Dermis microvascular lymphatic vessel endothelial cell (primary cell): Measurements from ENCODE around the gene BOK. TPM values are rescaled to one million over a fixed set of nuclear protein-coding genes. Genes with fewer than 3 reads are reported as not detected.

Experiments used
- DNase-seq, 2 donors: peaks; one replicate each; pipeline versions ENCODE4 v3.0.0 to v3.0.0-alpha.2; 2010; ENCODE audit warnings: low read depth in 2 of 2
- total RNA-seq: library from RNA; depleted of rRNA; stranded (reverse); fragments of >200 nt; gene quantifications from 2 replicates; pipeline ENCODE4 v1.2.1, GENCODE V29; 2014

The BOK gene
- total RNA-seq, 1 donor from 2014 or later = 32.0 TPM

GRCh38 chr2:241598487-241598886 is 39.9 kb downstream of the BOK start:
- DNase-seq = peak in 1 of 2 donors; percentile 37

GRCh38 chr2:241599615-241600014 is 41.1 kb downstream of the BOK start:
- peak in 1 of 2 donors; percentile 13 for DNase-seq

DNA sequence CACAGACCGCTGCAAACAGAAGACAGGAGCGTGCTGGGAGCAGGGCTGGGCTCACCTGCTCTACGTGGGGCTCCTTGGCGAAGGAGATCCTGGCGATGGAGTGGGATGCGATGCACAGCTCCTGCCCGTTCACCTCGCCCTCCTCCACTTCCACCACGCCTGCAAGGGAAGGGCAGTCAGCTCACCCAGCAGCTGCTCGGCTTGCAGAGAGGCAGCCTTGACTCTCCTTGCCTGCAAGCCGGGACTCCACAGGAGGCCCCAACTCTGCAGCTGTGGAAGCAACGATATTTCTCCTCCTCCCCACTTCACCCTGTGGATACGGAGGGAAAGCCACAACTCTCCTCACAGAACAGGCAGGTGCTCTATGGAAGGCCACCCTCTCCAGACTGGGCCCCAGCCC is 43.3 kb downstream of the BOK start:
- DNase-seq = no peak

DNA sequence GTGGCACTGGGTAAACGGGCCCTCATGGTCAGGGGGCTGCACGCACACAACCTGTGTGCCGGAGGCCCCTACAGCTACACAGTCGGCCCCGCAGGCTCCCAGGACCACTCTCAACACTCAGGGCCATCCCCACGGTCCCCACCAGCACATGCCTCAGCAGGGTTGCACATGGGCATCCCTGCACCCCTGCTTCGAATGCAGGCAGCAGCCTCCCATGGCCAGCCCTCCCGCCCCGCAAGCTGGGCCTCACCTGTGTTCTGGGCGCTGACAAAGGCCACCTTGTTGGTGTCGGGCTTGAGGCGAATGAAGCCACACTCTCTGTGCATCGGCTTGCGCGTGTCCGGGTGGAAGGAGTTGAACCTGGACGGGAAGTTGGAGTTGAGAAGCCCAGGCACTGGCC is 44.2 kb downstream of the BOK start:
- DNase-seq = no peak

DNA sequence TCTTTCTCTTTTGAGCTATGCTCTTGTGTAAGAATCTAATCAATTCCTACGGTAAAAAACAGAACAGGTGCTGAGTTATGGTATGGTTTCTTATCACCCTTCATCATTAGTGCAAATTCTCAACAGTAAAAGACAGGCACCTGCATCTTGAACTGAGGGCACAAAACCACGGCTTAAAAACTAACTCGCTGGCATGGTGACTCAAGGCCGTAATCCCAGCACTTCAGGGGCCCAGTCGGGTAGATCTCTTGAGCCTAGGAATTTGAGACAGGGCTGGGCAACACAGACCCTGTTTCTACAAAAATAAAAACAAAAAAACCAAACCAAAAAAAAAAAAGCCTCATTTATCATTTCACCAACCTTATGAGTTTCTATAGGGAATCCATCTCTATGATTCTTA is 45.1 kb downstream of the BOK start:
- no peak for DNase-seq

DNA sequence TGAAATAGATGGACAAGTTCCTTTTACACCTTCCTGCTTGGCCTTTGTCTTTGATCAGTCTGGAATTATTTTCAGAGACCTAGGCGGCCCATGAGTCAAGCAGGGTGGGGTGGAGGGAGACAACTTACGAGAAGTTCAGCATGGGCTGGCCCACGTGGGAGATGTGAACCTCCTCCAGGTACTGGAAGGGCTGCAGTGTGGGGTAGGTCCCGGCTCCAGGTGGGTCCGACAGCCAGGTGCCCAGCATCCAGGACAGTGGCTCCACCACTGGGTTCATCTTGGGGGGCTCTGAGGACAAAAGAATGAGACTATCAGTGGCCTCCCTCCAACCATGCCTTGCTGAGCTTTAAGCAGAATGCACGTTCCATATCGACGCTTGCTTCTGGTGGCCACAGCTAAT is 47.6 kb downstream of the BOK start:
- DNase-seq = no peak

DNA sequence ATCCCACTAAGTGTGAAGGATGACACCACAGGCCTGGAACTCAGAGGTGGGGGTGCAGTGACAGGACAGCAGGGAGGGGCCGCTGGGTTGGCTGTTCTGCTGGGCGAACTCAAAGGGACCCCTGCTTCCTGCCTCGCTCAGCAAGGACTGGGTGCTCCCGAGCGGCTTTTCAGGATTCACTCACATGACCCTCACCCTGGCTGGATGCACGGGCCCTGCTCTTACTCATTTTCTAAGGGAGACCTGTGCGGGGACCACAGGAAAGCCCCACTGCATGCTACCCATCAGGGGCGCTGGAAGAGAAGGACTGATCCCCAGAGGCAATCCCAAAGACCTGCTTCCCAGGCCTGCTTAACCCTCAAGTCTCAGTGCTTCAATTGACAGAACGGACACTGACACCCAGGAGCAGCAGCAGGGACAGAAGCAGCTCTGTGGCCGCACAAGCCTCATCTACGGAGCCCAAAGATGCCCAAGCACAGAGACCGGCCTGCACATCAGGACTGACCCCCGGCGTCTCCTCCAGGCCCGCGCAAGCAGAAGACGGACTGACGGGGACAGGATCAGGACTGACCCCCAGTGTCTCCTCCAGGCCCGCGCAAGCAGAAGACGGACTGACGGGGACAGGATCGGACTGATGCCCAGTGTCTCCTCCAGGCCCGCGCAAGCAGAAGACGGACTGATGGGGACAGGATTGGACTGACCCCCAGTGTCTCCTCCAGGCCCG is 48.8 kb downstream of the BOK start:
- DNase-seq = no peak

GRCh38 chr2:241608881-241609280 is 50.3 kb downstream of the BOK start:
- no peak for DNase-seq

DNA sequence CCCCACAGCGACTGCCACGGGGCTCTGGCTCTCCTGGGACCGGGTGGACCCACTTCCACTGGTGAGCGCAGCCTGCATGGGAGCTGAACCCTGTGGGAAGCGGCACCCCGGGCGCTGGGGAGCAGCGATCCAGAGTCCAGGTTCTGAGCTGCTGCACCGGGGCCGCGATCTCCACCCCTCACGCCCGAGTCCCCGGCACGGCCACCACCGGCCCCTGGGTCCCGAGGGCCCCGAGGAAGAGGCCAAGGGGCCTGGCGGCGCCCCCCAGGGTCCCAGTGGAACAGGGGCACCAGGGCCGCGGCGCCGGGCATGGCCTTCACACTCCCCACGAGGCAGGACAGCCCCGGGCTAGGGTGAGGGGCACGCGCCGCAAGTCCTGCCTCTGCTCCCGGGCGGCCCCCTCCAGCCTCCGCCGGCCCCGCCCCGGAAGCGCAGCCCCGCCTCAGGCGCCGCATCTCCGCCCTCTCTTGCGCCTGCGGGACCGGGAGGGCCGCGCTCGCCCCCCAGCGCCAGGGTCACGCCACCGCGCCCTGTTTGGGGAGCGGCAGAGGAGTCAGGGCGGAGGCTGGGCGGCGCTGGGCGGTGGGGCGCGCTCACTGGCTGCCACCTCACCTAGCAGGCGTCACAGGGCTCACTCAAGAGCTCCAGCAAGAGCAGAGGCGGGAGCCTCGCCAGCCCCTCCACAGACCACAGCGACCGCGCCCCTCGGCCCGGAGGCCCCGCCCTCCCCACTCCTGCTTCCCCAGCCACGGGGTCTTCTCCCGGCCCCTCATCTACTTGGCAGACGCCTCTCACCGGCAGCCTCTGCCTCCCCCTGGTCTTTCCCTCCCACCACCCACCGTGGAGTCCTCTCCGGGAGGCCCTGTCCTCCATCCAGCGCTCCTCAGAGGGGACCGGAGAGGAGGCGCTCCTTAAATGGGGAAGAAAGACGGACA is 51.6 kb downstream of the BOK start:
- peak; percentile 35 to 87 for DNase-seq

DNA sequence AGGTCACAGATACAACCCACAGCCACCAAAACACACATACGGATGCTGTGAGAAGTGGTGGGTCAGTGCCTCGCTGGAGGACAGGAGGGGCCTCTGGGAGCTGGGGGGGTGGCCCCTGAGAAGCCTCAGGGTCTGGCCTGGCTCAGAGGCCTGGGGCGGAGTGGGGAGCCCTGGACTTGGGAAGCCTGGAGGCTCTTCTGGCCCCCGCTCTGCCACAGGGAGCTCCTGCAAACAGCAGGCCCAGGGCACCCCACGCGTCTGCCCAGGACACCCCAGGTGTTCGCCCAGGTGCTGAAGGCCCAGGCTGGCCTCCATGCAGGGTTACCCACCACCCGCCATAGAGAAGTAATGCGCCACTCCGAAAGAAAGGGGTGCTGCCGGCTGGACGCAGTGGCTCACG is 52.5 kb downstream of the BOK start:
- DNase-seq = no peak

DNA sequence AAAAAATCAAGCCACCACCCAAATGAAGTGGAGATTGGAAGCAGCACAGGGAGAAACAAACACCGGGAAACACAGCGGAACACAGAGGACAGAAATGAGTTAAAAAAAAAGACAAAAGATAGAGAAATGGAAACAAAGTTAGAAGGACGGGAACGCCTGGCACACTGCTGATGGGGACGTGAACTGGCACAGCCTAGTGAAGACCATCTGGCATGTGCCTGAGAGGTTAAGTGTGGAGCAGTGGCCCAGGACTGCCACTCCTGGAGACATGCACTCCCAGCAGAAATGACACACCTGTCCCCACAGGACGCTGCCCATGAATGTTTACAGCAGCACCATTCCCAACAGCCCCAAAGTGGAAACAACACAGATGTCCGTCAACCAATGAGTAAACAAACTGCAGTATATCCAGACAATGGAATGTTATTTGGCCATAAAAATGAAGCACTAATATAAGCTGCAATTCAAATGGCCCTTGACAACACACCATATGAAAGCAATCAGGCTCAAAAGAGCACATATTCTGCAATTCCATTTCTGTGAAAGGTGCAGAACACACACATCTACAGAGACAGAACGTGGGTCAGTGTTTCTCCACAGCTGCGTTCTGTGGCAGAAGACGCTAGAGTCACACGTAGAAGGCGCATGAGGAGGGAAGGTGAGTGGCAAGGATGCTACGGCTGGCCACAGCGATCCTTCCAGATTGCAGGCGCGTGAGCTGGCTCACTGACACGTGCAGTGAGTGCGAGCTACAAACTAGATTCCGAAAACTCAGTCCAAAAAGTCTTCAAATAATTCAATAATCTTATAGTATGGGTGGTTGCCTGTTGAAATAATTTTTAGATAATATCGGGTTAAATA is 53.8 kb downstream of the BOK start:
- DNase-seq = no peak

- no peak for DNase-seq
Measured at GRCh38 chr2:241613017-241613780, 54.7 kb downstream of the BOK start.

- no peak for DNase-seq
Measured at GRCh38 chr2:241615041-241615440, 56.5 kb downstream of the BOK start.

- no peak for DNase-seq
Measured at GRCh38 chr2:241615522-241616052, 57.0 kb downstream of the BOK start.

DNA sequence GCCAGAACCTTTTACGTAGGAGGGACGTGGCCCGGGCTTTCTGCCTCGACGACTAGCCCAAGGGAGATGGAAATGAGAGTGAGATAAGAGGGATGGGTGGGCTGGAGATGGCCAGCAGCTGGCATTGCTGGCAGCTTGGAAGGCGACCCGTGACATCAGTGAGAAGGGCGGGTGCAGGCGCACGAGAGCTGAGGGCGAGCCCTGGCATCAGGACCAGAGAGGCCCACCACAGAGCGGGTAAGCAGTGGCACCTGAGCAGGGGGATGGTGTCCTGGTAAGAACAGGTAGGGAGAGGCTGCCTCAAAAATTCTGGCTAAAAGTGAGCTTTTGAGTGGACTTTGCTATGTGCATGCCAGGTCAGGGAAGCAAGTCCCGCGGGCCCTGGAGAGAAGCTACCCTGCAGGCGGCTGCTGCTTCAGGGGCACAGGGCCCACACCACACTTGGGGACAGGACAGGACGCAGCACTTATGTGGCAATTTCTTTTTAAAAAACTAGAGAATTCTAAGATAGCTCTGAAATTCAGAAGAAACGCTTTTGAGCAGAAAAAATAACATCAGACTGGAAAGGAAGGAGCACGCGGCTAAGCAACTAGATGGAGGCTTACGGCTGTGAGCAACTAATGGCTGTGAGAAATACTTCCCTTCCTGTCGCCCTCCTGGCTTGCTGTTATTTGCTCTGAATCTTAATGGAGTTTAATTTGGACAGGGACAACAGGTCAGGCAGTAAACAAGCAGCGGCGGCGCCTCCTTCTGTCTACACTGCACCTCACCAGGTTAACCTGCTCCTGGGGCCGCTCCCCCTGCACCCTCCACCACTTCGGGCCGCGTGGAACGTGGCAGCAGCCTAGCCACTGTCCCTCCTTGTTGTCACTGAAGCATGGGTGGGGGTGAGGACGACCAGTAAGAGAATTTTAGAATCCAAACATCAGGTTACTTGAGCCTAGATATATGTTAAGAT is 57.9 kb downstream of the BOK start:
- no peak for DNase-seq

- DNase-seq = peak in 1 of 2 donors; percentile 64
Measured at GRCh38 chr2:241617431-241618154, 59.0 kb downstream of the BOK start.

DNA sequence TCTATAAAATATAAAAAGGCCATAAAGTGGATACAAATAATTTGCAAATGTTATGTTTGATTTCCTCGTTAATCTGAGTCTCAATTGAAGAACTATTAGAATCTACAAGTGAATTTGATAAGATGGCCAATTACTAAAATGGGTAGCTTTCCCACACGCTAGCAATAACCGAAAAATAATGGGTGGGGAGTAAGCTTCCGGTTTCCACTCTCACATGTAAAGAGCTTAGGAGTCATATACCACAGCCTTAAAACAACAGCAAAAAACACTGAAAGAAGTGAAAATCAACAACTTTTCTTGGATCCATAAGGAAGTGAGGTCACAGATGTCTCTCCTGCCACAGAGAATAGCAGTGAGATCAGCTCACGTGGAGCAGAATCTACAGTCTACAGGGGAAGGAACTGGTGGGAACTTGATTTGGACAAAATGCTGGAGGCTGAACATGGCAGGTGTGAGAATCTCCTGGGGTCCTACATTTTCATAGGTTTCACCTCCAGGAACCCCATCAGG is 59.8 kb downstream of the BOK start:
- DNase-seq = peak in 1 of 2 donors; percentile 58

- DNase-seq = no peak
Measured at GRCh38 chr2:241618829-241619228, 60.3 kb downstream of the BOK start.
